Ectodermal cell (in vitro differentiated cells): ENCODE data around the gene EXOG. TPM values are rescaled to one million over a fixed set of nuclear protein-coding genes. Genes with fewer than 3 reads are reported as not detected.

Source experiments
- H3K27ac ChIP-seq: 2 replicates; pipeline ENCODE4 v1.7.0; 2013; ENCODE audit warnings: mild to moderate bottlenecking, low read depth, low read length; ENCODE audit not compliant: insufficient read depth, poor library complexity, severe bottlenecking
- H3K27me3 ChIP-seq: 2 replicates; pipeline ENCODE4 v1.7.0; 2013; ENCODE audit warnings: mild to moderate bottlenecking, low read length; ENCODE audit not compliant: insufficient read depth, control insufficient read depth, poor library complexity, severe bottlenecking
- H3K36me3 ChIP-seq: one replicate; pipeline ENCODE4 v1.7.0; 2013; ENCODE audit warnings: low read length; ENCODE audit not compliant: control insufficient read depth, insufficient read depth
- H3K4me1 ChIP-seq: one replicate; pipeline ENCODE4 v1.7.0; 2013; ENCODE audit warnings: low read length; ENCODE audit not compliant: control insufficient read depth, insufficient read depth
- H3K4me3 ChIP-seq: 2 replicates; pipeline ENCODE4 v1.7.0; 2013; ENCODE audit warnings: low read depth, low read length, control low read depth; ENCODE audit not compliant: insufficient read depth
- H3K9me3 ChIP-seq: 2 replicates; pipeline ENCODE4 v1.7.0; 2013; ENCODE audit warnings: mild to moderate bottlenecking, low read length, moderate library complexity; ENCODE audit not compliant: control insufficient read depth
- WGBS, 2 experiments: methylation state at CpG; one replicate each; pipeline ENCODE4 v1.1.7; 2013; ENCODE audit warnings: missing lambda C conversion rate in 2 of 2; 5-methylcytosine and 5-hydroxymethylcytosine counted together
- polyA plus RNA-seq, 4 experiments: library from polyadenylated mRNA; stranded (reverse); fragments of 50-300 nt; gene quantifications; one replicate each; pipeline ENCODE4 v1.2.3, GENCODE V29; 2013

EXOG gene
- polyA plus RNA-seq (2013, experiment 1 of 4), result 22.0 TPM
- 28.6 TPM for polyA plus RNA-seq (2013, experiment 2 of 4)
- 15.3 TPM for polyA plus RNA-seq (2013, experiment 3 of 4)
- 26.7 TPM for polyA plus RNA-seq (2013, experiment 4 of 4)

- peaks cover 4% of the 10 kb centered on the region for H3K4me1 ChIP-seq
- no peaks in the 10 kb centered on the region for H3K27me3 ChIP-seq
- 1% methylated on average over 48 to 53 of the region's 53 CpGs for WGBS, 2 experiments
- H3K9me3 ChIP-seq, result no peaks in the 10 kb centered on the region
- H3K36me3 ChIP-seq, result no peaks in the 10 kb centered on the region
- peak within 1 kb of the TSS; percentile 2 for H3K27ac ChIP-seq
- H3K4me3 ChIP-seq, result peak within 1 kb of the TSS; percentile 56
These were observed at the start of gene EXOG for GRCh38 chr3:38496131-38496910. TSS of gene EXOG (plus strand) at chr3:38496340. CDS start at chr3:38496368, 28 bp downstream.

DNA sequence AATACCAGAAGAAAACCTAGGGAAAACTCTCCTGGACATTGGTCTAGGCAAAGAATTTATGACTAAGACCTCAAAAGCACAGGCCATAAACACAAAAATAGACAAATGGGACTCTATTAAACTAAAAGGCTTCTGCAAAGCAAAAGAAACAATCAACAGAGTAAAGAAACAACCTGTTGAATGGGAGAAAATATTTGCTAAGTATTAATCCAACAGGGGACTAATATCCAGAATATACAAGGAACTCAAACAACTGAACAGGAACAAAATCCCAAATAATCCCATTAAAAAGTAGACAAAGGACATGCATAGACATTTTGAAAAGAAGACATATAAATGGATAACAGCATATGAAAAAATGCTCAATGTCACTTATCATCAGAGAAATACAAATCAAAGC, 49.3 kb upstream of the EXOG start:
- Histone ChIP-seq H3K4me1 (no peaks in the 10 kb centered on the region), H3K27ac (no peak overlapping the region), H3K4me3 (no peak overlapping the region), H3K9me3 (no peaks in the 10 kb centered on the region), H3K36me3 (no peaks in the 10 kb centered on the region), H3K27me3 (no peaks in the 10 kb centered on the region)

GRCh38 chr3:38450853-38451252, 45.3 kb upstream of the EXOG start:
- H3K4me1 ChIP-seq, result peaks cover 2% of the 10 kb centered on the region
- WGBS, 2 experiments, result 94 to 95% methylated on average over 3 of the region's 3 CpGs
- no peaks in the 10 kb centered on the region for H3K27me3 ChIP-seq
- no peak overlapping the region for H3K27ac ChIP-seq
- no peak overlapping the region for H3K4me3 ChIP-seq
- no peaks in the 10 kb centered on the region for H3K36me3 ChIP-seq
- H3K9me3 ChIP-seq, result no peaks in the 10 kb centered on the region

- H3K36me3 ChIP-seq, result no peaks in the 10 kb centered on the region
- peaks cover 10% of the 10 kb centered on the region for H3K4me1 ChIP-seq
- 1% methylated on average over 45 to 47 of the region's 48 CpGs for WGBS, 2 experiments
- no peaks in the 10 kb centered on the region for H3K9me3 ChIP-seq
- H3K27me3 ChIP-seq, result no peaks in the 10 kb centered on the region
- peak within 1 kb of the TSS; percentile 94 for H3K4me3 ChIP-seq
- H3K27ac ChIP-seq, result peak within 1 kb of the TSS; percentile 95
These were observed 42.8 kb upstream of the EXOG start, which contains the start of gene ACVR2B for GRCh38 chr3:38453075-38453912. TSS of gene ACVR2B (plus strand) at chr3:38453890. CDS start at chr3:38454323, 433 bp downstream.

- no peaks in the 10 kb centered on the region for H3K9me3 ChIP-seq
- H3K4me1 ChIP-seq, result peaks cover 10% of the 10 kb centered on the region
- peak overlapping the region; percentile 95 for H3K27ac ChIP-seq
- no peaks in the 10 kb centered on the region for H3K36me3 ChIP-seq
- no peaks in the 10 kb centered on the region for H3K27me3 ChIP-seq
- WGBS, 2 experiments, result 0 to 1% methylated on average over 35 of the region's 36 CpGs
- H3K4me3 ChIP-seq, result peak overlapping the region; percentile 94
These were observed 42.3 kb upstream of the EXOG start for GRCh38 chr3:38453913-38454177.

DNA sequence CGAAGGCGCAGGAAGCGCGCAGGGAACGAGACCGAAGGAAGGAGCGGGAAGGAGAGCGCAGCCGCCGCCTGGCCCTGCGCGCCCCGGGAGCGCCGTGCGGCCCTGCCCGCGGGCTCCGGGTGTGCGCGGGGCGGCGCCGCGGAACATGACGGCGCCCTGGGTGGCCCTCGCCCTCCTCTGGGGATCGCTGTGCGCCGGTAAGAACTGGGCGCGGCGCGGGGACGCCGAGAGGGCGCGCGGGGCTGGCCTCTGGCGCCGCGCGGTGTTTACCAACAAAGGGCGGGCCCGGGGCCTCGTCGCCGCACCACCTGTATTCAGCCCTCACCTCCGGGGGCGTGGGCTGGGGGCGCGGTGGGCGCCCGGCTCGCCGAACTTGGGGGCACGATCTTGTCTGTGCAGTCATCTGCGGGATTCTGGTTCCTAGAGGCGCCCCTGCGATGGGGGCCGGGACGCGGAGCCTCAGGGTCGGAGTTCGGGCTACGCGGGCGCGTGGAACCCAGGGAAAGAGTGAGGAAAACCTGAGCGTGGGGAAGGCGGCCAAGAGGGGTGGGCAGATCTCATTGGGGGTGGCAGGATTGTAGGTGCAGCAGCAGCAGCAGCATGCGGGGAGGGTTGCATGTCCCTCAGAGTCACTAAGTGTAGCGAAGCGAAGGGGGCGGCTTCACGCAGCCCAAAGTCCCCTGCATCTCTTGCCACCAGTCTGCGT, 41.8 kb upstream of the EXOG start:
- peak overlapping the region; percentile 95 for H3K27ac ChIP-seq
- WGBS, 2 experiments, result 0% methylated on average over 78 of the region's 78 CpGs
- H3K27me3 ChIP-seq, result no peaks in the 10 kb centered on the region
- H3K36me3 ChIP-seq, result no peaks in the 10 kb centered on the region
- H3K4me1 ChIP-seq, result peaks cover 10% of the 10 kb centered on the region
- no peaks in the 10 kb centered on the region for H3K9me3 ChIP-seq
- H3K4me3 ChIP-seq, result peak overlapping the region; percentile 94

DNA sequence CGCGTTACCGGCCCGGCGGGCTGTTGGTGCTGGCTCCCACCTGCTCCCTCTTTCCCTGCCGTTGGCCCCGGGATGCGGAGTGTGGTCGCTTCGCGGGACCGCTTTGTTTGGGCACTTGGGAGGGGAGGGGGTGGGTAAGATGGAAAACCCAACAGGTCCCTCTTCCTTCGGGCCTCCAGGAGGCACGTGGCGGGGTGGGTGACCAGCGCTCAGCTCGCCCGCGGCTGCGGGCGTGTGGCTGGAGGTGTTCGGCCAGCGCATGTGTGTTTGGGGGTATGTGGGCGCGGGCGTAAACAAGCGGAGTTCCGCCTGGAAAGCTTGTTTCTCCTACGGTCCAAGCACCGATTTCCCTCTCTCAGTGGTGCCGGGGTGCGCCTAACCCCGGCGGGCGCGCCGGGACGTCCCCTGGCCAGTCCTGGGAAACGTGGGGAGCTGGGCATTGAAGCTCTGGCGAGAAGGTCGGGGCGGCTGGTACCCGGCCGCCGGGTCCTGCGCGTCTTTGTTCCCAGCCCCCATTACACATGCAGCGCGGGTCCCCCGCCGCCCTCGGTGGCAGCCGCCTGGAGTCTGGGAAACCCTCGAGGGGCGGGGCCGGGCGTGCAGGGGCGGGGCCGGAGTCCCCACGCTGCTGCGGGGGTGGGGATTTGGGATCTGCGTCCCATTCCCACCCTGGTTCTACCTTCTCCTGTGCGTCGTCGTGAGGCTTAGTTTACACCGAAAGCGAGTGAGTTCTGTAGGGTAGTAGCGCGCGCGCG, 41.1 kb upstream of the EXOG start:
- 1% methylated on average over 72 of the region's 72 CpGs for WGBS, 2 experiments
- Histone ChIP-seq H3K27me3 (no peaks in the 10 kb centered on the region), H3K4me3 (peak overlapping the region; percentile 94), H3K4me1 (peaks cover 13% of the 10 kb centered on the region), H3K36me3 (no peaks in the 10 kb centered on the region), H3K9me3 (no peaks in the 10 kb centered on the region), H3K27ac (peak overlapping the region; percentile 95)

DNA sequence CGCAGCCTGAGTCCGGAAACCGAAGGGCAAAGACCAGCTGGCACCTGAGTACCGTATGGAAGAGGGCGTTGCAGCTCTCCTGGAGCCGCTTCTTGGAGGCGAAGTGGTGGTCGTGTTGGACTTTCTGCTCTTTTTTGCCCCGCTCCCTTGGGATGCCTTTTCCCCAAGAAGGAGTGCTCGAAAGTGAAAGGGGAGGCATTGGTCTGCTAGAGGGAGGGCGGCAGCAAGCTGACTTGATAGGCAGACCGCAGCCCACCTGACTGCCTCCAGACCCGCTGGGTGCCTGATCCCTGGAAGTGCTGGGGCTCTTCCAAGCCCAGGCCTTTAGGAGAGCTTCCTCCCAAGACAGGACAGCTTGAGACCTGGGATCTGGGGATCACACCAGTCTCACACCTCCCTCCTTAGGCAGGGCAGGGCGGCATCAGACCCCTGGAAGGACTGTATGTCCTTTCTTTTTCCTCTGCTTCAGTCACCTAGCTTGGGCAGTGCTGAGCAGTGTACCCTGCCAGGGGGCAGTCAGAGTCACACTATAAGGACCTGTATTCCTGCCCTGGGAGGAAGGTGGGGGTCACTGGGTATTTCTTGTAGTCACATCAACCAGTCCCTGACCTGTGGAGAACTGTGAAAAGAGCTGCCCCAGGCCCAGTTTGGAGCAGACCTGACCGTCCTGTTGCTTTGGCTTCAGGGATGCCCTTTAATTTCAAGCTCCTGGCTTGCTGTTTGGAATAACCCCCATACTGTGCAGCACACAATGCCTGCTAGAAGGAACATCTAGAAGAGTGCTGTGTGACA, 40.3 kb upstream of the EXOG start:
- Histone ChIP-seq H3K27ac (peak overlapping the region; percentile 95), H3K4me1 (peaks cover 13% of the 10 kb centered on the region), H3K27me3 (no peaks in the 10 kb centered on the region)

More for the DNA sequence above, 40.3 kb upstream of the EXOG start:
- H3K36me3 ChIP-seq, result no peaks in the 10 kb centered on the region
- no peaks in the 10 kb centered on the region for H3K9me3 ChIP-seq
- WGBS, 2 experiments, result 6 to 8% methylated on average over 15 of the region's 15 CpGs
- peak overlapping the region; percentile 94 for H3K4me3 ChIP-seq
